HepG2 (cell line): Measurements from ENCODE around the gene DTNB. TPM values are rescaled to one million over a fixed set of nuclear protein-coding genes. Genes with fewer than 3 reads are reported as not detected.

Experiments
- ARHGAP35 ChIP-seq: sonication (generic); formaldehyde crosslinking; IDR thresholded peaks from 2 replicates; pipeline ENCODE4 v1.9.0; 2022; ENCODE audit warnings: mild to moderate bottlenecking, inconsistent platforms, moderate library complexity, missing genetic modification reagents, borderline replicate concordance
- EP300 ChIP-seq, 3 experiments: sonication (generic) in 1 of 3; formaldehyde crosslinking in 1 of 3; IDR thresholded peaks; 2 replicates each; pipeline versions ENCODE4 v1.5.1 to v1.6.1; 2011 to 2020; ENCODE audit warnings: low read depth in 2 of 3, low read length in 2 of 3, borderline replicate concordance in 1 of 3, improper control_type of control experiment in 1 of 3, mild to moderate bottlenecking in 1 of 3, missing genetic modification reagents in 1 of 3, moderate library complexity in 1 of 3
- FOXA3 ChIP-seq: IDR thresholded peaks from 2 replicates; pipeline ENCODE4 v1.6.1; 2016; ENCODE audit warnings: missing genetic modification reagents, missing compliant biosample characterization
- GABPA ChIP-seq, 2 experiments: IDR thresholded peaks; 2 replicates each; pipeline ENCODE4 v1.6.1; 2011 to 2016; ENCODE audit warnings: low read depth in 2 of 2, low read length in 1 of 2, missing biosample characterization in 1 of 2, missing genetic modification characterization in 1 of 2
- MIER2 ChIP-seq: IDR thresholded peaks from 2 replicates; pipeline ENCODE4 v1.6.1; 2016; ENCODE audit warnings: missing biosample characterization, missing genetic modification reagents
- MIXL1 ChIP-seq: IDR thresholded peaks from 2 replicates; pipeline ENCODE4 v1.6.1; 2016
- RXRB ChIP-seq: IDR thresholded peaks from 2 replicates; pipeline ENCODE4 v1.6.1; 2016; ENCODE audit warnings: borderline replicate concordance, missing genetic modification reagents, missing compliant biosample characterization
- SOX6 ChIP-seq, 2 experiments: fragments of 450-650 bp in 1 of 2; sonication (generic) in 1 of 2; formaldehyde crosslinking in 1 of 2; IDR thresholded peaks; 2 replicates each; pipeline versions ENCODE4 v1.4.0 to v1.6.1; 2017 to 2020; ENCODE audit warnings: antibody characterized with exemption in 1 of 2, mild to moderate bottlenecking in 1 of 2, missing genetic modification reagents in 1 of 2
- TMF1 ChIP-seq: sonication (generic); formaldehyde crosslinking; IDR thresholded peaks from 2 replicates; pipeline ENCODE4 v1.8.1; 2022; ENCODE audit warnings: low read depth, missing genetic modification reagents
- ZFYVE20 ChIP-seq: sonication (generic); formaldehyde crosslinking; IDR thresholded peaks from 2 replicates; pipeline ENCODE4 v1.8.0; 2023; ENCODE audit warnings: low read depth, mild to moderate bottlenecking, moderate library complexity, missing genetic modification reagents, borderline replicate concordance
- ZNF230 ChIP-seq: sonication (generic); formaldehyde crosslinking; IDR thresholded peaks from 2 replicates; pipeline ENCODE4 v1.4.0; 2020; ENCODE audit warnings: mild to moderate bottlenecking, missing genetic modification reagents
- polyA plus RNA-seq, 8 experiments: library from polyadenylated mRNA; depleted of rRNA in 3 of 8; stranded (reverse) in 7 of 8; unstranded in 1 of 8; fragments of >200 nt; fragmentation: Illumina TruSeq in 4 of 8; extraction: Trizol in 4 of 8; gene quantifications; 2 replicates each; pipeline versions ENCODE4 v1.2.1 to v1.2.3, GENCODE V29; 2011 to 2016; ENCODE audit warnings: low read depth in 4 of 8, missing spikeins in 1 of 8, mixed read lengths in 1 of 8; ENCODE audit not compliant: insufficient read depth in 1 of 8
- total RNA-seq, 5 experiments: library from RNA; depleted of rRNA; stranded (reverse); fragments of >200 nt; fragmentation: Illumina TruSeq; extraction: Trizol; gene quantifications; 2 replicates each; pipeline ENCODE4 v1.2.3, GENCODE V29; 2016; ENCODE audit warnings: low read depth in 1 of 5
- TF ChIP-seq, protein P1 (sequence below): sonication (generic); formaldehyde crosslinking; IDR thresholded peaks from 2 replicates; pipeline ENCODE4 v1.5.1; 2020; ENCODE audit warnings: mild to moderate bottlenecking, missing genetic modification reagents, borderline replicate concordance
- TF ChIP-seq, protein P2 (sequence below): sonication (generic); formaldehyde crosslinking; IDR thresholded peaks from 2 replicates; pipeline ENCODE4 v1.5.0; 2020; ENCODE audit warnings: mild to moderate bottlenecking, low read depth, missing genetic modification reagents, borderline replicate concordance
- TF ChIP-seq, protein P3 (sequence below): sonication (generic); formaldehyde crosslinking; IDR thresholded peaks from 2 replicates; pipeline ENCODE4 v1.4.0; 2020; ENCODE audit warnings: mild to moderate bottlenecking, missing genetic modification reagents, borderline replicate concordance
- TF ChIP-seq, protein P4 (sequence below): IDR thresholded peaks from 2 replicates; pipeline ENCODE4 v1.6.1; 2016

Gene DTNB
- total and polyA plus RNA-seq, 2 of the 13 experiments (the other 11 are each of a cell fraction or from before 2014, with no cell fraction given) = 14.4 to 23.9 TPM

DNA sequence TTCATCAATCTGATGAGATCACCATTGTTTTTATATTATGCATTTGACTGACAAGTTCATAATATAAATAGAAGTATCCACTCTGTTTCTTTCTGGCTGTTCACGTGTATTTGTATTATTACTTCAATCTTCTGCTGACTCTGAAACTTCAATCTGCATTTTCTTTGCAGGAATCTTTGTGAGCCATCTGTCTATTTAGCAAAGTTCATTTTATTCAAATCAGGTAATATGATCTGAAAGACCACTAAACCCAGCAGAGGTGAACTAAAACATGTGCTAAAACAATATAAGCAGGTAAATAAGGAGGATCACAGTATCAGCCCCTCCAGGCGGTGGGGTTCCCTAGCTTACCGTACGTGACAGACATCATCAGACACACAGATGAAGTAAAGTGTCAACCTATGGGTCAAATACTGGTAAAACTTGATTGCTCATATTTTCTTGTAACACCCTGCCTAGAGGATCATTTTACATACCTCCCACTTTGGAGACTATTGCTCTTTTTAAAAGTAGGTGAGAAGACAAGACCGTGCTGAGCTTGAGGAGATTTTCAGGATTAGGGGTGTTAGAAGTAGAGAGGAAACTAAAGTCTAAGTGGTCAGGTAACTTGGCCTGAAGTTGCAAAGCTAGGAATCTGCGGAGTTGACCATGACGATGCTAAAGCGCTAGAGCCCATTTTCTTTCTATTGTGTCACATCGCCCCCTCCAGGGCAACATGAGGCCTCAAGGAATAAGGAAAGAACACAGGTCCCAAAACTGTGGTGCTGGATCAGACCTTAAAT lies 9.0 kb downstream of the DTNB start (continued):
- TF ChIP-seq, protein P1, sequence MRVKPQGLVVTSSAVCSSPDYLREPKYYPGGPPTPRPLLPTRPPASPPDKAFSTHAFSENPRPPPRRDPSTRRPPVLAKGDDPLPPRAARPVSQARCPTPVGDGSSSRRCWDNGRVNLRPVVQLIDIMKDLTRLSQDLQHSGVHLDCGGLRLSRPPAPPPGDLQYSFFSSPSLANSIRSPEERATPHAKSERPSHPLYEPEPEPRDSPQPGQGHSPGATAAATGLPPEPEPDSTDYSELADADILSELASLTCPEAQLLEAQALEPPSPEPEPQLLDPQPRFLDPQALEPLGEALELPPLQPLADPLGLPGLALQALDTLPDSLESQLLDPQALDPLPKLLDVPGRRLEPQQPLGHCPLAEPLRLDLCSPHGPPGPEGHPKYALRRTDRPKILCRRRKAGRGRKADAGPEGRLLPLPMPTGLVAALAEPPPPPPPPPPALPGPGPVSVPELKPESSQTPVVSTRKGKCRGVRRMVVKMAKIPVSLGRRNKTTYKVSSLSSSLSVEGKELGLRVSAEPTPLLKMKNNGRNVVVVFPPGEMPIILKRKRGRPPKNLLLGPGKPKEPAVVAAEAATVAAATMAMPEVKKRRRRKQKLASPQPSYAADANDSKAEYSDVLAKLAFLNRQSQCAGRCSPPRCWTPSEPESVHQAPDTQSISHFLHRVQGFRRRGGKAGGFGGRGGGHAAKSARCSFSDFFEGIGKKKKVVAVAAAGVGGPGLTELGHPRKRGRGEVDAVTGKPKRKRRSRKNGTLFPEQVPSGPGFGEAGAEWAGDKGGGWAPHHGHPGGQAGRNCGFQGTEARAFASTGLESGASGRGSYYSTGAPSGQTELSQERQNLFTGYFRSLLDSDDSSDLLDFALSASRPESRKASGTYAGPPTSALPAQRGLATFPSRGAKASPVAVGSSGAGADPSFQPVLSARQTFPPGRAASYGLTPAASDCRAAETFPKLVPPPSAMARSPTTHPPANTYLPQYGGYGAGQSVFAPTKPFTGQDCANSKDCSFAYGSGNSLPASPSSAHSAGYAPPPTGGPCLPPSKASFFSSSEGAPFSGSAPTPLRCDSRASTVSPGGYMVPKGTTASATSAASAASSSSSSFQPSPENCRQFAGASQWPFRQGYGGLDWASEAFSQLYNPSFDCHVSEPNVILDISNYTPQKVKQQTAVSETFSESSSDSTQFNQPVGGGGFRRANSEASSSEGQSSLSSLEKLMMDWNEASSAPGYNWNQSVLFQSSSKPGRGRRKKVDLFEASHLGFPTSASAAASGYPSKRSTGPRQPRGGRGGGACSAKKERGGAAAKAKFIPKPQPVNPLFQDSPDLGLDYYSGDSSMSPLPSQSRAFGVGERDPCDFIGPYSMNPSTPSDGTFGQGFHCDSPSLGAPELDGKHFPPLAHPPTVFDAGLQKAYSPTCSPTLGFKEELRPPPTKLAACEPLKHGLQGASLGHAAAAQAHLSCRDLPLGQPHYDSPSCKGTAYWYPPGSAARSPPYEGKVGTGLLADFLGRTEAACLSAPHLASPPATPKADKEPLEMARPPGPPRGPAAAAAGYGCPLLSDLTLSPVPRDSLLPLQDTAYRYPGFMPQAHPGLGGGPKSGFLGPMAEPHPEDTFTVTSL (CRISPR knock-in tag) = no peak
- TF ChIP-seq, protein P2, sequence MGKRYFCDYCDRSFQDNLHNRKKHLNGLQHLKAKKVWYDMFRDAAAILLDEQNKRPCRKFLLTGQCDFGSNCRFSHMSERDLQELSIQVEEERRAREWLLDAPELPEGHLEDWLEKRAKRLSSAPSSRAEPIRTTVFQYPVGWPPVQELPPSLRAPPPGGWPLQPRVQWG (CRISPR knock-in tag) = no peak
- TF ChIP-seq MIXL1 (CRISPR knock-in tag) = no peak
- TF ChIP-seq SOX6 (IDR thresholded peaks at IDR 0.05) = no peak
- TF ChIP-seq SOX6 (CRISPR knock-in tag; IDR thresholded peaks at IDR 0.05) = no peak; the same call in 1 of the 2 replicates
- no peak for TF ChIP-seq EP300 (IDR thresholded peaks at IDR 0.05; ENCODE audit: low read depth in 2 of 2, low read length in 2 of 2)
- TF ChIP-seq EP300 (CRISPR knock-in tag; IDR thresholded peaks at IDR 0.05; ENCODE audit: borderline replicate concordance) = 0 out of 2 replicates have a peak, but pooled peaks have one; percentile 14
- no peak for TF ChIP-seq ZFYVE20
- TF ChIP-seq, protein P3, sequence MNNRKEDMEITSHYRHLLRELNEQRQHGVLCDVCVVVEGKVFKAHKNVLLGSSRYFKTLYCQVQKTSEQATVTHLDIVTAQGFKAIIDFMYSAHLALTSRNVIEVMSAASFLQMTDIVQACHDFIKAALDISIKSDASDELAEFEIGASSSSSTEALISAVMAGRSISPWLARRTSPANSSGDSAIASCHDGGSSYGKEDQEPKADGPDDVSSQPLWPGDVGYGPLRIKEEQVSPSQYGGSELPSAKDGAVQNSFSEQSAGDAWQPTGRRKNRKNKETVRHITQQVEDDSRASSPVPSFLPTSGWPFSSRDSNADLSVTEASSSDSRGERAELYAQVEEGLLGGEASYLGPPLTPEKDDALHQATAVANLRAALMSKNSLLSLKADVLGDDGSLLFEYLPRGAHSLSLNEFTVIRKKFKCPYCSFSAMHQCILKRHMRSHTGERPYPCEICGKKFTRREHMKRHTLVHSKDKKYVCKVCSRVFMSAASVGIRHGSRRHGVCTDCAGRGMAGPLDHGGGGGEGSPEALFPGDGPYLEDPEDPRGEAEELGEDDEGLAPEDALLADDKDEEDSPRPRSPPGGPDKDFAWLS (CRISPR knock-in tag) = no peak
- TF ChIP-seq ARHGAP35 (CRISPR knock-in tag) = no peak
- 0 out of 2 replicates have a peak, but pooled peaks have one; percentile 58 for TF ChIP-seq ZNF230 (CRISPR knock-in tag)
- peak; percentile 35; the same call in 1 of the 2 replicates for TF ChIP-seq RXRB (CRISPR knock-in tag)
- TF ChIP-seq, protein P4, sequence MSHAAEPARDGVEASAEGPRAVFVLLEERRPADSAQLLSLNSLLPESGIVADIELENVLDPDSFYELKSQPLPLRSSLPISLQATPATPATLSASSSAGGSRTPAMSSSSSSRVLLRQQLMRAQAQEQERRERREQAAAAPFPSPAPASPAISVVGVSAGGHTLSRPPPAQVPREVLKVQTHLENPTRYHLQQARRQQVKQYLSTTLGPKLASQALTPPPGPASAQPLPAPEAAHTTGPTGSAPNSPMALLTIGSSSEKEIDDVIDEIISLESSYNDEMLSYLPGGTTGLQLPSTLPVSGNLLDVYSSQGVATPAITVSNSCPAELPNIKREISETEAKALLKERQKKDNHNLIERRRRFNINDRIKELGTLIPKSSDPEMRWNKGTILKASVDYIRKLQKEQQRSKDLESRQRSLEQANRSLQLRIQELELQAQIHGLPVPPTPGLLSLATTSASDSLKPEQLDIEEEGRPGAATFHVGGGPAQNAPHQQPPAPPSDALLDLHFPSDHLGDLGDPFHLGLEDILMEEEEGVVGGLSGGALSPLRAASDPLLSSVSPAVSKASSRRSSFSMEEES (CRISPR knock-in tag) = no peak
- TF ChIP-seq GABPA (IDR thresholded peaks at IDR 0.05; ENCODE audit: low read depth, low read length) = no peak
- no peak for TF ChIP-seq GABPA (CRISPR knock-in tag; IDR thresholded peaks at IDR 0.05; ENCODE audit: low read depth)
- TF ChIP-seq TMF1 = no peak
- 0 out of 2 replicates have a peak, but pooled peaks have one; percentile 27 for TF ChIP-seq FOXA3 (CRISPR knock-in tag)
- peak; percentile 57; the same call in 1 of the 2 replicates for TF ChIP-seq MIER2
